ENCODE results near the gene BID. TPM values are rescaled to one million over a fixed set of nuclear protein-coding genes. Genes with fewer than 3 reads are reported as not detected.

Gene BID
- total RNA-seq, 4 donors from 2014 or later = 4.6 to 18.3 (median 14.9) TPM

- Histone ChIP-seq H3K4me1 (no peaks in the 10 kb centered on the region), H3K4me3 (replicated peaks in 1 of 3) (no peak overlapping the region), H3K9me3 (no peaks in the 10 kb centered on the region), H3K27me3 (no peaks in the 10 kb centered on the region), H3K36me3 (peaks cover 4% of the 10 kb centered on the region in 2 donors), H3K27ac (no peak overlapping the region)
- WGBS, 2 donors = 94% methylated on average over 2 of the region's 2 CpGs
- no peak for TF ChIP-seq POLR2A (IDR thresholded peaks at IDR 0.05)
- TF ChIP-seq CTCF (IDR thresholded peaks at IDR 0.05) = no peak
- intact Hi-C loops (cut with DNase I) = no loop called here
- no peak for DNase-seq
These were observed 80.1 kb downstream of the BID start for GRCh38 chr22:17694193-17694592.

GRCh38 chr22:17692841-17693240, 81.4 kb downstream of the BID start:
- Histone ChIP-seq H3K4me1 (no peaks in the 10 kb centered on the region), H3K27ac (no peak overlapping the region), H3K36me3 (peaks cover 4 to 7% of the 10 kb centered on the region in 2 donors), H3K4me3 (replicated peaks in 1 of 3) (no peak overlapping the region), H3K27me3 (no peaks in the 10 kb centered on the region), H3K9me3 (no peaks in the 10 kb centered on the region)
- TF ChIP-seq POLR2A (IDR thresholded peaks at IDR 0.05) (no peak), CTCF (IDR thresholded peaks at IDR 0.05) (no peak)
- no peak for DNase-seq
- 94 to 95% methylated on average over 4 of the region's 4 CpGs for WGBS, 2 donors
- intact Hi-C loops (cut with DNase I) = no loop called here

- no peaks in the 10 kb centered on the region for H3K27me3 ChIP-seq
- H3K4me1 ChIP-seq = no peaks in the 10 kb centered on the region
- DNase-seq = no peak
- H3K4me3 ChIP-seq (replicated peaks in 1 of 3) = no peak overlapping the region
- no peaks in the 10 kb centered on the region for H3K9me3 ChIP-seq
- H3K36me3 ChIP-seq = peaks cover 0 to 8% of the 10 kb centered on the region in 2 donors
- WGBS, 2 donors = 89 to 92% methylated on average over 3 of the region's 3 CpGs
- H3K27ac ChIP-seq = no peak overlapping the region
- intact Hi-C loops (cut with DNase I) = no loop called here
- TF ChIP-seq CTCF (IDR thresholded peaks at IDR 0.05) (no peak), POLR2A (IDR thresholded peaks at IDR 0.05) (no peak)
These were observed 90.0 kb downstream of the BID start for GRCh38 chr22:17684245-17684644.

Small RNA genes lying within 50 kb of the gene (microRNA-seq; reads per million reads assigned to microRNA genes)
- gene MIR3198-1 = not detected

Small RNA genes lying within 50 kb of the gene (small RNA-seq; reads per million reads assigned to genes)
- not detected for gene MIR3198-1

Other genes starting within 250 kb of the BID start
- gene SLC25A18, start 211.0 kb downstream of the BID start, total RNA-seq = 1 to 10 TPM in 2 of 4 donors, under 1 TPM in 2; 0.29 to 1.7 (median 0.84) TPM
- gene ATP6V1E1, start 145.7 kb downstream of the BID start, total RNA-seq = 100 to 1,000 TPM in 3 of 4 donors, 10 to 100 TPM in 1; 88.6 to 132 (median 119) TPM
- 100 to 1,000 TPM in 1 of 4 donors, 10 to 100 TPM in 3; 46.0 to 103 (median 72.2) TPM for gene BCL2L13, start 135.7 kb downstream of the BID start, total RNA-seq